ENCODE results near the gene FGF14.
"Not testable (repeated sequence)": the region's sequence is repeated elsewhere in the genome, so short reads cannot be mapped to it uniquely, and the experiment has no call there.

FGF14 gene

GRCh38 chr13:101838323-101838722 lies 563.5 kb downstream of the FGF14 start:
- no peak overlapping the region for H3K4me3 ChIP-seq (ENCODE audit: low read length)

GRCh38 chr13:101837778-101838177 lies 564.1 kb downstream of the FGF14 start:
- not testable (repeated sequence) for H3K4me2 ChIP-seq (ENCODE audit: low read length); H4K20me1 ChIP-seq (ENCODE audit: control insufficient read depth, insufficient read depth, low read depth, low read length); H3K27ac ChIP-seq (ENCODE audit: low read depth, low read length); H3K79me2 ChIP-seq (ENCODE audit: control insufficient read depth, low read length); H3K9me3 ChIP-seq (ENCODE audit: control insufficient read depth, insufficient read depth, low read length); H3K9me2 ChIP-seq (replicated peaks; ENCODE audit: control insufficient read depth, low read length); H3K36me3 ChIP-seq (ENCODE audit: control insufficient read depth, low read length); H3K4me1 ChIP-seq (ENCODE audit: control insufficient read depth, low read length); H3F3A ChIP-seq (ENCODE audit: control insufficient read depth, insufficient read depth); H3K27me3 ChIP-seq (ENCODE audit: control insufficient read depth, low read length); H3K4me3 ChIP-seq (ENCODE audit: low read length)

More at GRCh38 chr13:101838323-101838722, 563.5 kb downstream of the FGF14 start:
- H3K27ac ChIP-seq (ENCODE audit: low read depth, low read length) = no peak overlapping the region
- H3K36me3 ChIP-seq (ENCODE audit: control insufficient read depth, low read length) = no peaks in the 10 kb centered on the region
- H3K4me2 ChIP-seq (ENCODE audit: low read length) = no peak overlapping the region
- no peaks in the 10 kb centered on the region for H3F3A ChIP-seq (ENCODE audit: control insufficient read depth, insufficient read depth)
- no peak for TF ChIP-seq EZH2phosphoT487 (IDR thresholded peaks at IDR 0.05; ENCODE audit: borderline replicate concordance, low read length)
- TF ChIP-seq CTCF (IDR thresholded peaks at IDR 0.05; ENCODE audit: low read depth, low read length, poor library complexity, severe bottlenecking) = no peak
- no peaks in the 10 kb centered on the region for H4K20me1 ChIP-seq (ENCODE audit: control insufficient read depth, insufficient read depth, low read depth, low read length)
- H3K4me1 ChIP-seq (ENCODE audit: control insufficient read depth, low read length) = no peaks in the 10 kb centered on the region
- H3K27me3 ChIP-seq (ENCODE audit: control insufficient read depth, low read length) = no peaks in the 10 kb centered on the region
- H3K9me2 ChIP-seq (replicated peaks; ENCODE audit: control insufficient read depth, low read length) = no peaks in the 10 kb centered on the region
- H3K9me3 ChIP-seq (ENCODE audit: control insufficient read depth, insufficient read depth, low read length) = no peaks in the 10 kb centered on the region
- no peaks in the 10 kb centered on the region for H3K79me2 ChIP-seq (ENCODE audit: control insufficient read depth, low read length)

- H3K9me3 ChIP-seq (ENCODE audit: control insufficient read depth, insufficient read depth, low read length) = no peaks in the 10 kb centered on the region
- no peaks in the 10 kb centered on the region for H4K20me1 ChIP-seq (ENCODE audit: control insufficient read depth, insufficient read depth, low read depth, low read length)
- no peaks in the 10 kb centered on the region for H3K79me2 ChIP-seq (ENCODE audit: control insufficient read depth, low read length)
- no peaks in the 10 kb centered on the region for H3K9me2 ChIP-seq (replicated peaks; ENCODE audit: control insufficient read depth, low read length)
- no peak overlapping the region for H3K27ac ChIP-seq (ENCODE audit: low read depth, low read length)
- H3K4me3 ChIP-seq (ENCODE audit: low read length) = no peak overlapping the region
- H3K36me3 ChIP-seq (ENCODE audit: control insufficient read depth, low read length) = no peaks in the 10 kb centered on the region
- TF ChIP-seq EZH2phosphoT487 (IDR thresholded peaks at IDR 0.05; ENCODE audit: borderline replicate concordance, low read length) (no peak), CTCF (IDR thresholded peaks at IDR 0.05; ENCODE audit: low read depth, low read length, poor library complexity, severe bottlenecking) (no peak)
- no peaks in the 10 kb centered on the region for H3F3A ChIP-seq (ENCODE audit: control insufficient read depth, insufficient read depth)
- H3K4me1 ChIP-seq (ENCODE audit: control insufficient read depth, low read length) = no peaks in the 10 kb centered on the region
- no peak overlapping the region for H3K4me2 ChIP-seq (ENCODE audit: low read length)
- no peaks in the 10 kb centered on the region for H3K27me3 ChIP-seq (ENCODE audit: control insufficient read depth, low read length)
These were observed 564.6 kb downstream of the FGF14 start for GRCh38 chr13:101837288-101837687.

GRCh38 chr13:101835920-101836319 lies 565.9 kb downstream of the FGF14 start:
- H3K27ac ChIP-seq (ENCODE audit: low read depth, low read length) = no peak overlapping the region

More at GRCh38 chr13:101835920-101836319, 565.9 kb downstream of the FGF14 start:
- H3K4me1 ChIP-seq (ENCODE audit: control insufficient read depth, low read length) = no peaks in the 10 kb centered on the region
- H3K36me3 ChIP-seq (ENCODE audit: control insufficient read depth, low read length) = no peaks in the 10 kb centered on the region
- H4K20me1 ChIP-seq (ENCODE audit: control insufficient read depth, insufficient read depth, low read depth, low read length) = no peaks in the 10 kb centered on the region
- TF ChIP-seq CTCF (IDR thresholded peaks at IDR 0.05; ENCODE audit: low read depth, low read length, poor library complexity, severe bottlenecking) (no peak), EZH2phosphoT487 (IDR thresholded peaks at IDR 0.05; ENCODE audit: borderline replicate concordance, low read length) (no peak)
- no peaks in the 10 kb centered on the region for H3K9me3 ChIP-seq (ENCODE audit: control insufficient read depth, insufficient read depth, low read length)
- no peaks in the 10 kb centered on the region for H3K79me2 ChIP-seq (ENCODE audit: control insufficient read depth, low read length)
- H3K4me3 ChIP-seq (ENCODE audit: low read length) = no peak overlapping the region
- H3K4me2 ChIP-seq (ENCODE audit: low read length) = no peak overlapping the region
- no peaks in the 10 kb centered on the region for H3K9me2 ChIP-seq (replicated peaks; ENCODE audit: control insufficient read depth, low read length)
- no peaks in the 10 kb centered on the region for H3K27me3 ChIP-seq (ENCODE audit: control insufficient read depth, low read length)
- no peaks in the 10 kb centered on the region for H3F3A ChIP-seq (ENCODE audit: control insufficient read depth, insufficient read depth)

Data from DOHH2 (cell line).